HG02642 (cell line): ENCODE measurements around the gene GALNT11.

Experiments
- ATAC-seq: cut with Tn5 transposase; IDR thresholded peaks from one replicate; pipeline ENCODE4 v1.9.1; 2021; ENCODE audit warnings: mild to moderate bottlenecking; ENCODE audit not compliant: unreplicated experiment, poor library complexity

The GALNT11 gene

DNA sequence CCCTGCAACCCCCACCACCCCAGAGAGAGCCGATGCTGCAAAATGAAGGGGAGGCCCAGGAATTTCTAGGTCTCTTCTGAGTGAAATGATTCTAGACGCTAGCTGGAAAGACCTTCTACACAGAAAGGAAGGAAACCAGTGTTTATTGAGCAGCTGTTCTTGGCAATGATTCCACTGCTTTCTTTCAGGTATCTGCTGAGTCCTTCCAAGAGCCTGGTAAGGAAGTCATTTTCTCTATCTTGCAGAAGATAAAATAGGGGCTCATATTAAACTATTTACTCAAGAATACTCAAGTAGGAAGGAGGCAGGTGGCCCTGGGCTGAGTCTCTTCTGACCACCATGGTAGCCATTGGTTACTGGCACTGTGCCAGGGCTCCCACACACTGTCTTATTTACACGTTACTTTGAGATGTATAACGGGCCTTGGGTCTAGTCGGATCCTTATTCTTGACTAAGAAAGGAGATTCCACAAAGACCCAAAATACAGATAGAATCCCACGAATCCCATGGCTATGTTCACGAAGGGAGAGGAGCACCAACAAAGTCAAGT, 112.1 kb downstream of the GALNT11 start:
- ATAC-seq, result no peak

DNA sequence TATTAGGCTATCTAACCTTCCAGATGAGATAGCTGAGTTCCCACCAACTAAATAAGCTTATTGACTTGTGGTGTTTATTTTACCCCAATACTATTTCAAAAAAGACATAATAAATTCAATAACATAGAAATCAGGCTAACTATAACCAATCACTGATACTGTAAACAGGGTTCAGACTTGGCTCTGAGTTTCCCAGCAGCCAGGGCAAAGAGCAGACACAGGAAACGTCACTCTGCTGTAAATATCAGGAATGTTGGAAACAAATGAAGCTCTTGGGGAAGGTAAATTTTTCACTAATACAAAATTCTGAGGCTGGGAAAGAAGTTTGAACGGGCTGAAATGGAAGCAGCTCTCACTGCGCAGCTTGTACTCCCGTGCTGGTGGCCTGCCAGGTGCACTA, 114.6 kb downstream of the GALNT11 start:
- no peak for ATAC-seq

DNA sequence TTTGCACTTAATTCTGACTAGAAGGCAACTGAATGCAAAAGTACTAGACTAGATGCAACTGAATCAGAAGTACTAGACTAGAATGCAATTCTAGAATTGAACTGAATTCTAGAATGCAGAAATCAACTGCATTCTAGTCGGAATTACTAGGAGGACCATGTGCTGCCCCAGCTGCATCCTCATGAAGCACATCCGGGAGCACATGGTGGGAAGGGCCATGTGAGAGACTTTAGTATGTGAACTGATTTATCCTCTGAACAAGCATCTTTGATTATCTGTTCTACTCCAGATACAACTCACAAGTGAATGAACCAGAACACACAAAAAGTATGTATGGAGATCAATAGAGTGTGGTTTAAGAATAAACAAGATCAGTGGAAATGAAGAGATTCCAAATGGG, 115.1 kb downstream of the GALNT11 start:
- ATAC-seq, result no peak

DNA sequence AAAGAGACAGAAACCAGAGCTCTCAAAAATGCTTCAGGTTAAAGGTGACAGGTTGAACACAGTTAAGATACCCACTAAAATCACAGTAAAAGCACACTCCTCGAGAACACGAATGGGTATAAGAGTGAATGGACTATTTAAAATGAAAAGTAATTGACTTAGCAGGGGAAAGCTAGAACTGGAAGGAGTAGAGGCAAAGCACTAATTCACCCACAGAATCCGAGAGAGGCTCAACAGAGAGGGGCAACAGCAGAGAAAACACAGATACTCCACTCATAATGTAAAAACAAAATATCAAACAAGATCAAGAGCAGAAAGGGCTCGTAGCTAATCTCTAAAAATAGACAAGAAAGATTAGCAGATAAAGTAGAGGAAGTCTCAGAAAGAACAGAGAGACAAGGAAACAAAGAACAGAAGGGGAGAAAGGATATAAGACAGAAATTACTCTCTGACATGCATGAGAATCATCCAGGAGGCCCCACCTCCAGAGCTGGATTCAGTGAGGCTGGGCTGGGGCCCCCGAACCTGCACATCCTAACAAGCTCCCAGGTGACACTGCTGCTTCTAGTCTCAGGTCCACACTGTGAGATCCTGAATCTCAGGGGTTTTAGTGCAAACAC, 117.6 kb downstream of the GALNT11 start:
- no peak for ATAC-seq

DNA sequence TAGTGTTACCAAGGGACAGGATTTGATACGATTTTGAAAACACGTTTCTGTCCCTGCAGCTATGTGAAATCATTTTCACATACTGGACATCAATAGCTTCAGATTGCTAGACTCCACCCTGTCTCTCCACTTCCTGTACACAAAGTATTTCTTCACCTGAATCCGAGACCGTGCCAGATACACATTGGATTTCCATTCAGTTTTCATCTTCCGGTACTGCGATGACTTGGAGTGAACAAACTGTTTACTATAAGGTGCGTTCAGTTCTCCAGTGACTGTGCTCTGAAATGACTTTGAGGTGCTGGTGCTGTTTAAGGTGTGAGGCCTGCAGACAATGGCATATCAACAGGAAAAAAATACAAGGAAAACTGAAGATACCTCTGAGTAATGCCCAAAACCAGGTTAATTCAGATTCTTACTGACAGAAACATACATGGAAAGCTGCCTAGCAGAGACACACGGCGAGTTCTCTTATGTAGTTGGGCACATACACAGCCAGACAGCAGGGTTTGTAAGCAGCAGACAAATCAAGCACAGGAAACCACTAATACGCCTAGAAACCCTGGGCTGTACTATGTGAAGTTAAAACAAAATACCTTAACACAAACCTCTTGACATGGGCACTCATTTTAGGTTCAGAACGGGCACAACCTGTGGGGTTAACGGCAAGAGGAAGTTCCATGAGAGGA, 119.2 kb downstream of the GALNT11 start:
- ATAC-seq, result no peak

DNA sequence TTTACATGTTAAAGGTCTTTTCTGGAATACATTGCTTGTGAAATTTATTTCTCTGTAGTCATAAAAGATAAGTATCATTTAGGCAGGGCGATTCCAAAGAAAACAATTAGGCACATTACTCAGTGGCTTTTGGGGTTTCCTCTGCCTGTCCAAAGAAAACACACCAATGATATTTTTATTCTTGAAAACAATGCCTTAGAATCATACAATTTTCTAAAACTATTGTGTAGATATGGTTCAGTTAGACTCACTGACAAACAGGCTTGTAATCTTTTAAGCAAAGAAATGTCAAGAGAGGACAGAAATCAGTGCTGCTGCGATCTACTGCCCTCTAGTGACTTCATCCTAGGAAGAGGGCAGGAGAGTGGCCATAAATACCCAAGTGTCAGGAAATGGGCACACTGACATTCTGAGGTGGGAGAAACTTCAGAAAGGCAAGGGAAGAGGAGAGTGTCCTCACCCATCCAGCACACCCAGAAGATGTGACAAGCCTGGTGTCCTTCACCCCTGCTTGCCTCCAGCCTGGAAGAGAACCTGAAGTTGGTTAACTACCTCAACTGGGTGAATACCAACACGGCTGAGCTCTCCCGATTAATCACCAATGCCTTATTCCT, 120.5 kb downstream of the GALNT11 start:
- no peak for ATAC-seq

DNA sequence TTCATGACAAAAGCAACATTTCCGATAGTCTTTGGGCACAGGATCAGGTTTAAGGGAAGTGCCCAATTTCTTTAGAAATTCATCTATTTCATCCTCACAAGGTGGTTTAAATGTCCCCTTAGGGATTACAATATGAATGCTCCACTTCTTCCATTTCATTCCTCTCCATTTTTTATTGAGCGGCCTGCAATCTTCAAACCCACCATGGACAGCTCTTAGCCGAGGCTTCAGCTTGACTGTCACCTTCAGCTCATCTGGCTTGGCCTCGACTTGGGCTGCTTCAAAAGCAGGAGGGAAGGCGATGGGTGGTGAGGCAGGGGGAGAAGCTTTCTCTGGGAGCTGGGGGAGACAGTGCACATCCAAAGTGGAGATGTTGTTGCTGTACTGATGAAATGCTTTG, 123.2 kb downstream of the GALNT11 start:
- ATAC-seq, result no peak

DNA sequence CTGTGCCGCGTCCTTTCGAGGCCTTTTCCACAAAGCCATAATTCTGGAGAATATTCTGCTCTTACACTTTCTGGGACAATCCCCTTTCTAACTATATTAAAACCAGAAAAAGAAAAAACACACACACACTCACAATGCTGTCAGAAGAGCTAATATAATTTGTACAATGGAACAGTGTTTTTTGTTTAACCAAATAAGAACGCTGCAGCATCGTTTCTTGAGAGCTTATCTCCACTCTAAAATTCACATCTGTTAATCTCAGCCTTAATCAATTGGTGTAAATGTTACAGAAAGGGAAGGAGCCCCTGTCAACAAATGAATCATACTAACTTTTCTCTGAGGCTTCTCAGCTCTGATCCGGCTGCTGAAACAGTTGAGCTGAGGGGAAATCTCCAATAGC, 123.9 kb downstream of the GALNT11 start:
- ATAC-seq, result no peak

DNA sequence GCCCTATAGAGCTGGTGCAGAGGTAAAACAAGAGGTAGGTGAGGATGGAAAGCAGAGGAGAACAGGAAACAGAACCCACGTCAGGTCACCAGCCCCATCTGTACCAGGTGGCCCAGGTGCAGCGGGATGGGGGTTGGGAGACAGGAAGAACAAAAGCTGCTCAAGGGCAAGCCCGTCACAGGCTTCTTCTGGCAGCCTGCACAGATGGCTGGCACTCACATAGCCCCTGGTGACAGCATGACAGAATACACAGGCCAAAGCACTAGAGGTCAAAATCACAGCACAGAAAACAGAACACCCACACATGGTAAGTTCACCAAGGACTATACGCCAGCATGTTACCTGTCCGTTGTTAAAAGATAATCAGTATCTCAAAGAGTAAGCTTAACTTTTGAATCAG, 126.8 kb downstream of the GALNT11 start:
- ATAC-seq, result no peak

DNA sequence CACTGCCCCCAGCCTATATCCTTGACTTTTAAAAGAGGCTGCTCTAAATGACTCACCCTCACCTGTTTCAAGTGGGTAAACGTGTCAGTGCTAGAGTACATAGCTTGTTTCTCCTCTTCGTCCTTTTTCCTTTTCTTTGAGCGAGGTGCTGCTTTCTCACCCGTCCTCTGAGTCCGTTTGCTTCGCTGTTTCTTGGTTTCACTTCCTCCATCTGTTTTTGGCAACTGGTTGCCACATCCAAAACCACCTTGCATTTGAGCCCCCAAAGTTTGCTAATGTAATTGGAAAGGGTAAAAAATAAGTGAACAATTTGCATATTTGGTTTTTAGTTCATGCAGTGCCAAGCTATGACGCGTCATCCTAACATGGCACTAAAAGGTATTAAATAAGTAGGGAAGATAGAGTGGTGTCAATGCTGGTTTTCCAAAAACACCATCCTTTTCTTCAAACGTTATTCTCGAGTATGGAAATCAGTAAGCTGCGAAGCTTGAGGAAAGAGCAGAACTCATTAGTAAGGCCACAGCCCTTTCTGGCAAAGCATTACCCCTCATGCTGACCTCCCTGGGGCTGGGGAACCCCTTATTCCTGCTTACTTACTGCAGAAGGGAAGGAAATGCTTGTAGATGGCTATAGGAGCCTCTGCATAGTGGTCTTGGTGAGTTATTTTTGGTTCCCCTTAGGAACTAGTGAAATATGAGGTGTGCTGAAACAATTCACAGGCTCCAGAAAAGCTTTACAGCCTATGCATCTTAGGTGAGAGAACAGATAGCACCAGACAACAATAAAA, 133.5 kb downstream of the GALNT11 start:
- peak; percentile 88 for ATAC-seq

DNA sequence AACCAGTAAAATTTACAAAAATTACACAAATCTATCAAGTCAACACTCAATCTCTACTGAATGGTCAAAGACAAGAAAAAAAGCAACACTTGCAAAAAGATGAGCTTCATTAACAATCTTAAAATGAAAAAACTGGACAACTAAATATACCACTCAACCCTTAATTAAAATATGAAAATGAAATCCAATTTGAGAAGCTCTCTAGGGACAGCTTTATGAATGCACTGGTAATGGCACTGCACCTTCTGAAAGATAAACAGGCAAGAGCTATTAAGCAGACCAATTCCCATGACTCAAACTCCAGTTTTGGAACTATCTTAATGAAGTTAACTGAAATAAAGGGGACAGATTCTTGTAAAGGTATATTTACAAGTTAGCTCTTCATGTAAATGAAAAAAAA, 135.7 kb downstream of the GALNT11 start:
- no peak for ATAC-seq

DNA sequence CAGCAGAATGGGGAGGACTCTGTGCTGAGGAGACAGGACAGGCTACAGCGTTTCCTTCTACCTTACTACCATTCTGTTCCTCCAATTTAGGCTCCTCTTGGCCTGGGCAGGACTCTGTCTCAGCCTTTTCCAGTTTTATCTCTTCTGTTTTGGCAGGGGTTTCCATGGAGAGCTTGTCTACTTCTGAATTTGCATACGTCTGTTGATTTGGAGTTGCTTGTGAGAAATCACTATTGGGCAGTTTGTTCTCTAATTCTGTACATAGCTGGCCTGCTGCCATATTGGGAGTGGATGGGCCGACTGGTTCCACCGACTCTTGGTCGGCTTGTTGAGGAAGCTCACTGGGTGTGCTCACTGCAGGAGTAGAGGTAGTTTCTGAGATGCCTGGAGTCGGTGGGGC, 136.8 kb downstream of the GALNT11 start:
- no peak for ATAC-seq
